NT2/D1 (cell line): ENCODE results near the gene ARHGEF39.

Source experiments
- YY1 ChIP-seq: IDR thresholded peaks from 2 replicates; pipeline ENCODE4 v1.6.1; 2011; ENCODE audit not compliant: insufficient read length, insufficient read depth
- ZNF274 ChIP-seq: IDR thresholded peaks from 2 replicates; pipeline ENCODE4 v1.6.1; 2011; ENCODE audit warnings: mild to moderate bottlenecking, low read depth, low read length

- TF ChIP-seq YY1: no peak
- no peak for TF ChIP-seq ZNF274
Measured at GRCh38 chr9:35661756-35662350, 3.1 kb downstream of the ARHGEF39 start.
